Brain (organoid and tissue), 1 donor: ENCODE data around the gene MAPK12. TPM values are rescaled to one million over a fixed set of nuclear protein-coding genes. Genes with fewer than 3 reads are reported as not detected.

Experiments used
- polyA plus RNA-seq: library from polyadenylated mRNA; stranded (reverse); fragments of 350-450 nt; fragmentation: Illumina TruSeq; extraction: RNeasy Lipid Tissue Mini Kit (QIAGEN cat#74804); gene quantifications from one replicate; pipeline ENCODE4 v1.2.3, GENCODE V29; 2015; ENCODE audit warnings: low read depth, low replicate concordance; ENCODE audit not compliant: insufficient read depth

The MAPK12 gene
- polyA plus RNA-seq, 1 donor from 2014 or later = 26.7 TPM

Other genes starting within 250 kb of the MAPK12 start
- not detected for gene IL17REL, start 248.9 kb downstream of the MAPK12 start, polyA plus RNA-seq
- gene TTLL8, start 203.4 kb downstream of the MAPK12 start, polyA plus RNA-seq = not detected
- gene MLC1, start 176.3 kb downstream of the MAPK12 start, polyA plus RNA-seq = 83.5 TPM
- gene MOV10L1, start 171.7 kb downstream of the MAPK12 start, polyA plus RNA-seq = 0.58 TPM
- gene PANX2, start 91.0 kb downstream of the MAPK12 start, polyA plus RNA-seq = 15.2 TPM
- 10.7 TPM for gene TRABD, start 75.8 kb downstream of the MAPK12 start, polyA plus RNA-seq
- gene SELENOO, start 60.7 kb downstream of the MAPK12 start, polyA plus RNA-seq = 17.1 TPM
- 14.4 TPM for gene TUBGCP6, start 16.7 kb downstream of the MAPK12 start, polyA plus RNA-seq
- gene HDAC10, start 10.4 kb downstream of the MAPK12 start, polyA plus RNA-seq = 14.3 TPM
- 19.1 TPM for gene MAPK11, start 8.7 kb upstream of the MAPK12 start, polyA plus RNA-seq
- gene PLXNB2, start 46.0 kb upstream of the MAPK12 start, polyA plus RNA-seq = 80.1 TPM
- 19.3 TPM for gene DENND6B, start 65.3 kb upstream of the MAPK12 start, polyA plus RNA-seq
- 32.0 TPM for gene PPP6R2, start 81.6 kb upstream of the MAPK12 start, polyA plus RNA-seq
- 77.0 TPM for gene SBF1, start 213.4 kb upstream of the MAPK12 start, polyA plus RNA-seq
- gene ADM2, start 219.9 kb upstream of the MAPK12 start, polyA plus RNA-seq = 15.2 TPM
- gene MIOX, start 225.2 kb upstream of the MAPK12 start, polyA plus RNA-seq = 0.61 TPM
- 68.1 TPM for gene LMF2, start 246.0 kb upstream of the MAPK12 start, polyA plus RNA-seq
- 83.9 TPM for gene NCAPH2, start 246.5 kb upstream of the MAPK12 start, polyA plus RNA-seq